HEK293 (cell line): ENCODE results near the gene WASF2.

Experiments
- CTCF ChIA-PET: fragments of 350-600 bp; formaldehyde crosslinking; extraction: SDS; loops from one replicate; lab custom pipeline; 2021; ENCODE audit warnings: antibody characterized with exemption; lab: Yijun Ruan, JAX
- POLR2A ChIA-PET: fragments of 300-600 bp; formaldehyde crosslinking; extraction: SDS; loops from one replicate; lab custom pipeline; 2020; ENCODE audit warnings: antibody characterized with exemption, inconsistent platforms; lab: Yijun Ruan, JAX
- H3K27ac ChIP-seq: fragments of 200-500 bp; sonication (Bioruptor generic); 2 replicates; pipeline ENCODE4 v1.5.1; 2014; ENCODE audit warnings: low read depth, low read length, control low read depth, inconsistent platforms; ENCODE audit errors: extremely low read depth
- H3K36me3 ChIP-seq, 2 experiments: fragments of 200-500 bp in 1 of 2; sonication (Bioruptor generic) in 1 of 2; 1 replicate in 1 of 2; 2 replicates in 1 of 2; pipeline ENCODE4 v1.5.1; 2014 to 2017; ENCODE audit warnings: inconsistent platforms in 2 of 2, low read length in 2 of 2; ENCODE audit not compliant: control insufficient read depth in 2 of 2, insufficient read depth in 1 of 2
- H3K4me1 ChIP-seq: fragments of 200-500 bp; sonication (Bioruptor generic); 2 replicates; pipeline ENCODE4 v1.5.1; 2014; ENCODE audit warnings: mild to moderate bottlenecking, low read length, inconsistent platforms; ENCODE audit not compliant: control insufficient read depth, insufficient read depth
- H3K4me3 ChIP-seq: 2 replicates; pipeline ENCODE4 v1.5.1; 2011; ENCODE audit warnings: low read depth, mild to moderate bottlenecking, control low read depth, low read length, moderate library complexity
- H3K9me3 ChIP-seq: fragments of 200-500 bp; sonication (Bioruptor generic); 2 replicates; pipeline ENCODE4 v1.5.1; 2014; ENCODE audit warnings: low read depth, low read length, inconsistent platforms; ENCODE audit not compliant: control insufficient read depth, insufficient read depth
- EGR2 ChIP-seq: fragments of 450-650 bp; formaldehyde crosslinking; IDR thresholded peaks from 2 replicates; pipeline ENCODE4 v1.5.1; 2016; ENCODE audit warnings: low read depth, missing biosample characterization, missing genetic modification characterization
- GLIS1 ChIP-seq: fragments of 450-650 bp; formaldehyde crosslinking; IDR thresholded peaks from 2 replicates; pipeline ENCODE4 v1.5.1; 2016; ENCODE audit warnings: missing biosample characterization, missing genetic modification characterization
- KLF1 ChIP-seq: fragments of 450-650 bp; formaldehyde crosslinking; IDR thresholded peaks from 2 replicates; pipeline ENCODE4 v1.5.1; 2016; ENCODE audit warnings: missing biosample characterization, missing genetic modification characterization
- SP7 ChIP-seq: fragments of 450-650 bp; formaldehyde crosslinking; IDR thresholded peaks from 2 replicates; pipeline ENCODE4 v1.5.1; 2016; ENCODE audit warnings: missing biosample characterization, missing genetic modification characterization
- WT1 ChIP-seq: fragments of 450-650 bp; formaldehyde crosslinking; IDR thresholded peaks from 2 replicates; pipeline ENCODE4 v1.5.1; 2016; ENCODE audit warnings: missing biosample characterization, missing genetic modification characterization
- ZBTB48 ChIP-seq: fragments of 450-650 bp; formaldehyde crosslinking; IDR thresholded peaks from 2 replicates; pipeline ENCODE4 v1.5.1; 2016; ENCODE audit warnings: missing biosample characterization, missing genetic modification characterization
- ZNF114 ChIP-seq: fragments of 450-650 bp; formaldehyde crosslinking; IDR thresholded peaks from 2 replicates; pipeline ENCODE4 v1.5.0; 2017; ENCODE audit warnings: missing biosample characterization, missing genetic modification characterization
- ZNF169 ChIP-seq: fragments of 450-650 bp; formaldehyde crosslinking; IDR thresholded peaks from 2 replicates; pipeline ENCODE4 v1.5.1; 2016; ENCODE audit warnings: missing biosample characterization, missing genetic modification characterization
- ZNF211 ChIP-seq: fragments of 450-650 bp; formaldehyde crosslinking; IDR thresholded peaks from 2 replicates; pipeline ENCODE4 v1.5.1; 2016; ENCODE audit warnings: low read depth, missing biosample characterization, missing genetic modification characterization
- ZNF223 ChIP-seq: fragments of 450-650 bp; formaldehyde crosslinking; IDR thresholded peaks from 2 replicates; pipeline ENCODE4 v1.5.1; 2016; ENCODE audit warnings: missing biosample characterization, missing genetic modification characterization
- ZNF701 ChIP-seq: fragments of 450-650 bp; formaldehyde crosslinking; IDR thresholded peaks from 2 replicates; pipeline ENCODE4 v1.5.1; 2016; ENCODE audit warnings: missing biosample characterization, missing genetic modification characterization
- ZNF747 ChIP-seq: fragments of 450-650 bp; formaldehyde crosslinking; IDR thresholded peaks from 2 replicates; pipeline ENCODE4 v1.5.1; 2016; ENCODE audit warnings: missing biosample characterization, missing genetic modification characterization
- ZNF785 ChIP-seq: fragments of 450-650 bp; formaldehyde crosslinking; IDR thresholded peaks from 2 replicates; pipeline ENCODE4 v1.5.1; 2016; ENCODE audit warnings: missing biosample characterization, missing genetic modification characterization
- ZNF837 ChIP-seq: fragments of 450-650 bp; formaldehyde crosslinking; IDR thresholded peaks from 2 replicates; pipeline ENCODE4 v1.5.1; 2016; ENCODE audit warnings: missing biosample characterization, missing genetic modification characterization
- ZXDB ChIP-seq: fragments of 450-650 bp; formaldehyde crosslinking; IDR thresholded peaks from 2 replicates; pipeline ENCODE4 v1.5.1; 2016; ENCODE audit warnings: missing biosample characterization, missing genetic modification characterization
- TF ChIP-seq, protein P1 (sequence below): fragments of 450-650 bp; formaldehyde crosslinking; IDR thresholded peaks from 2 replicates; pipeline ENCODE4 v1.5.1; 2016; ENCODE audit warnings: missing biosample characterization, missing genetic modification characterization, borderline replicate concordance
- TF ChIP-seq, protein P2 (sequence below): fragments of 450-650 bp; formaldehyde crosslinking; IDR thresholded peaks from 2 replicates; pipeline ENCODE4 v1.5.1; 2016; ENCODE audit warnings: missing biosample characterization, missing genetic modification characterization, borderline replicate concordance
- TF ChIP-seq, protein P3 (sequence below): fragments of 450-650 bp; IDR thresholded peaks from 2 replicates; pipeline ENCODE4 v1.5.1; 2018; ENCODE audit warnings: missing biosample characterization, mild to moderate bottlenecking, missing genetic modification characterization
- TF ChIP-seq, protein P4 (sequence below): fragments of 450-650 bp; formaldehyde crosslinking; IDR thresholded peaks from 2 replicates; pipeline ENCODE4 v1.5.1; 2016; ENCODE audit warnings: missing biosample characterization, missing genetic modification characterization
- TF ChIP-seq, protein P5 (sequence below): fragments of 450-650 bp; formaldehyde crosslinking; IDR thresholded peaks from 2 replicates; pipeline ENCODE4 v1.5.1; 2017; ENCODE audit warnings: missing biosample characterization, mild to moderate bottlenecking, missing genetic modification characterization, moderate library complexity
- TF ChIP-seq, protein P6 (sequence below): fragments of 450-650 bp; formaldehyde crosslinking; IDR thresholded peaks from 2 replicates; pipeline ENCODE4 v1.5.1; 2017; ENCODE audit warnings: missing biosample characterization, missing genetic modification characterization

The WASF2 gene

DNA sequence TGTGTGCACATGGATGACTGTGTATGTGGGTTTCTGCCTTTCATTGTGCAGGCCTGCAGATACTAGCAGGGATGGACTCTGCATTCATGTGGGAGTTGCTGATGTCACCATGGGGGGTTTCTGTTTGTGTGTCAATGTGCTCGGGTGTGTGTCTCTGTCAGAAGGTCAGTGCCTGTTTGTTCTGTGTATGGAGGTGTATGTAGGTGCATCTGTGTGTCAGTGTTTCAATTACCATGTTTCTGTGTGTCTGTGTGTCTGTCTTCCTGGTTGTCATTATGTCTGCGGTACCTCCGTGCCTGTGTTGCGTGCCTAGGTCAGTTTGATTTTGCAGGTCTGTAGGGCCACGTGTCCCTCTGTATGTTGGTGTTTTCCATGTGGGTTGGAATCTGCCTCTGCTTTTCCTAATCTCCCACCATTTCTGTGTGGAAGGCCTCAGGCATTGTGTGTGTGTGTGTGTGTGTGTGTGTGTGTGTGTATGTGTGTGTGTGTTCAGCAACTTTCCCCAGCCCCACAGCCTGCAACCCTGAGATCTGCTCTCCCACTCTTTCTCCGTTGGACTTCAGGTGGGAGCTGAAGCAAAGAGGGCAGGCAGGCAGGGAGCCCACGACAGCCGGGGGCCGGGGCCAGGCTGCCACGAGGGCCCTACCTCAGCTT lies 36.7 kb upstream of the WASF2 start (continued):
- TF ChIP-seq, protein P1, sequence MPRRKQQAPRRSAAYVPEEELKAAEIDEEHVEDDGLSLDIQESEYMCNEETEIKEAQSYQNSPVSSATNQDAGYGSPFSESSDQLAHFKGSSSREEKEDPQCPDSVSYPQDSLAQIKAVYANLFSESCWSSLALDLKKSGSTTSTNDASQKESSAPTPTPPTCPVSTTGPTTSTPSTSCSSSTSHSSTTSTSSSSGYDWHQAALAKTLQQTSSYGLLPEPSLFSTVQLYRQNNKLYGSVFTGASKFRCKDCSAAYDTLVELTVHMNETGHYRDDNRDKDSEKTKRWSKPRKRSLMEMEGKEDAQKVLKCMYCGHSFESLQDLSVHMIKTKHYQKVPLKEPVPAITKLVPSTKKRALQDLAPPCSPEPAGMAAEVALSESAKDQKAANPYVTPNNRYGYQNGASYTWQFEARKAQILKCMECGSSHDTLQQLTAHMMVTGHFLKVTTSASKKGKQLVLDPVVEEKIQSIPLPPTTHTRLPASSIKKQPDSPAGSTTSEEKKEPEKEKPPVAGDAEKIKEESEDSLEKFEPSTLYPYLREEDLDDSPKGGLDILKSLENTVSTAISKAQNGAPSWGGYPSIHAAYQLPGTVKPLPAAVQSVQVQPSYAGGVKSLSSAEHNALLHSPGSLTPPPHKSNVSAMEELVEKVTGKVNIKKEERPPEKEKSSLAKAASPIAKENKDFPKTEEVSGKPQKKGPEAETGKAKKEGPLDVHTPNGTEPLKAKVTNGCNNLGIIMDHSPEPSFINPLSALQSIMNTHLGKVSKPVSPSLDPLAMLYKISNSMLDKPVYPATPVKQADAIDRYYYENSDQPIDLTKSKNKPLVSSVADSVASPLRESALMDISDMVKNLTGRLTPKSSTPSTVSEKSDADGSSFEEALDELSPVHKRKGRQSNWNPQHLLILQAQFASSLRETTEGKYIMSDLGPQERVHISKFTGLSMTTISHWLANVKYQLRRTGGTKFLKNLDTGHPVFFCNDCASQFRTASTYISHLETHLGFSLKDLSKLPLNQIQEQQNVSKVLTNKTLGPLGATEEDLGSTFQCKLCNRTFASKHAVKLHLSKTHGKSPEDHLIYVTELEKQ: peak; percentile 13
- TF ChIP-seq ZNF785 (tag by site-specific recombination): no peak
- TF ChIP-seq, protein P2, sequence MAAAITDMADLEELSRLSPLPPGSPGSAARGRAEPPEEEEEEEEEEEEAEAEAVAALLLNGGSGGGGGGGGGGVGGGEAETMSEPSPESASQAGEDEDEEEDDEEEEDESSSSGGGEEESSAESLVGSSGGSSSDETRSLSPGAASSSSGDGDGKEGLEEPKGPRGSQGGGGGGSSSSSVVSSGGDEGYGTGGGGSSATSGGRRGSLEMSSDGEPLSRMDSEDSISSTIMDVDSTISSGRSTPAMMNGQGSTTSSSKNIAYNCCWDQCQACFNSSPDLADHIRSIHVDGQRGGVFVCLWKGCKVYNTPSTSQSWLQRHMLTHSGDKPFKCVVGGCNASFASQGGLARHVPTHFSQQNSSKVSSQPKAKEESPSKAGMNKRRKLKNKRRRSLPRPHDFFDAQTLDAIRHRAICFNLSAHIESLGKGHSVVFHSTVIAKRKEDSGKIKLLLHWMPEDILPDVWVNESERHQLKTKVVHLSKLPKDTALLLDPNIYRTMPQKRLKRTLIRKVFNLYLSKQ (tag by site-specific recombination): no peak
- no peak for TF ChIP-seq ZNF837 (tag by site-specific recombination)
- TF ChIP-seq, protein P3, sequence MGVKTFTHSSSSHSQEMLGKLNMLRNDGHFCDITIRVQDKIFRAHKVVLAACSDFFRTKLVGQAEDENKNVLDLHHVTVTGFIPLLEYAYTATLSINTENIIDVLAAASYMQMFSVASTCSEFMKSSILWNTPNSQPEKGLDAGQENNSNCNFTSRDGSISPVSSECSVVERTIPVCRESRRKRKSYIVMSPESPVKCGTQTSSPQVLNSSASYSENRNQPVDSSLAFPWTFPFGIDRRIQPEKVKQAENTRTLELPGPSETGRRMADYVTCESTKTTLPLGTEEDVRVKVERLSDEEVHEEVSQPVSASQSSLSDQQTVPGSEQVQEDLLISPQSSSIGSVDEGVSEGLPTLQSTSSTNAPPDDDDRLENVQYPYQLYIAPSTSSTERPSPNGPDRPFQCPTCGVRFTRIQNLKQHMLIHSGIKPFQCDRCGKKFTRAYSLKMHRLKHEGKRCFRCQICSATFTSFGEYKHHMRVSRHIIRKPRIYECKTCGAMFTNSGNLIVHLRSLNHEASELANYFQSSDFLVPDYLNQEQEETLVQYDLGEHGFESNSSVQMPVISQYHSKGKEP (tag by site-specific recombination): no peak
- TF ChIP-seq ZBTB48 (tag by site-specific recombination): peak; percentile 32; the same call in 1 of the 2 replicates
- no peak for TF ChIP-seq KLF1 (tag by site-specific recombination)
- no peak for TF ChIP-seq ZNF211
- no peak for TF ChIP-seq ZNF701
- TF ChIP-seq, protein P4, sequence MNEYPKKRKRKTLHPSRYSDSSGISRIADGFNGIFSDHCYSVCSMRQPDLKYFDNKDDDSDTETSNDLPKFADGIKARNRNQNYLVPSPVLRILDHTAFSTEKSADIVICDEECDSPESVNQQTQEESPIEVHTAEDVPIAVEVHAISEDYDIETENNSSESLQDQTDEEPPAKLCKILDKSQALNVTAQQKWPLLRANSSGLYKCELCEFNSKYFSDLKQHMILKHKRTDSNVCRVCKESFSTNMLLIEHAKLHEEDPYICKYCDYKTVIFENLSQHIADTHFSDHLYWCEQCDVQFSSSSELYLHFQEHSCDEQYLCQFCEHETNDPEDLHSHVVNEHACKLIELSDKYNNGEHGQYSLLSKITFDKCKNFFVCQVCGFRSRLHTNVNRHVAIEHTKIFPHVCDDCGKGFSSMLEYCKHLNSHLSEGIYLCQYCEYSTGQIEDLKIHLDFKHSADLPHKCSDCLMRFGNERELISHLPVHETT (tag by site-specific recombination): no peak
- TF ChIP-seq ZNF223 (tag by site-specific recombination): no peak
- peak; percentile 56; the same call in 1 of the 2 replicates for TF ChIP-seq SP7 (tag by site-specific recombination)

DNA sequence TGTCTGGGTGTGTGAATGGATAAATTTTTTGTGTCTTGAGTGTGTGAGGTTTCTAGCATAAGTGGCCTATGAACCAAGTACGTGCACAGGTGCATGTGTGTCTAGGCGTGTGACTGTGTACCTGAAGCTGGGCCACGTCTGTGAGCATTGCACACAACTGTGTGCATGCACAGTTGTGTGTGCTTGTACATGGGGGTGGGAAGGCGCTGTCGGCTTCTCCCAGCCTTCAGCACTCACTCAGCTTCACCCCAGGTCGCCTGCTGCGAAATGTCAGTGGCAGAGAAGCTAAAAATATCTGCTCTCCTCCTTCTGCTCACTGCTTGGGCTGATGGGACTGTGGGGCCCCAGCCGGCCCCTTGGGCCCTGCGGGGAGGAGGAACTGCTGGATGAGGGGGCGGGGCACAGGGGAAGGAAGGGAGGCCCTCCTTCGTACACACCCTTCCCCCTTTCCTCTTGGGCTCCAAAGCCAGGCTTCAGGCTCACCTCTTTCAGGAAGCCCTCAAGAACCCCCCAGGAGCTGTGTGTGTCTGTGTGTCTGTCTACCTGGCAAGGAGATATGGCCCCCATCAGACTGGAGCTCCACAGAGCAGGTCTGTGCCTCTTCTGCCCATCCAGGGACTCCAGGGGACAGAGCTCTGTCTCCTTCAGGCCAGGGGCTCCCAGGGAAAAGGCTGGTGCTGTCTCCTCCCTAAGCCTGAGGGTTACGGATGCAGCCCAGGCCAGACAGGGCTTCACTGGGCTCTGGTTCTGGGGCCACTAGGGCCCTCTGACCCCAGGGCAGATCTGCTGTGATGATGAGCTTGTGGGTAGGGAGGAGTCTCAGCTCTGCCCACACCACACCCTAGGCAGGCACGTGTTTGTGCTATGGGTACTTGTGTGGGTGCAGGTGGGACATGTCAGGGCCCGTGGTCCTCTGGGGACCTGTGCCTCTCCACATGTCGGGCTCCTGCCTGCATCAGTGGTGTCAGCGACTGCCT lies 35.6 kb upstream of the WASF2 start:
- H3K27ac ChIP-seq: peak overlapping the region; percentile 2; the same call in 1 of the 2 replicates
- H3K9me3 ChIP-seq: no peaks in the 10 kb centered on the region
- ChIA-PET POLR2A (interaction anchor here (0.5 to 1.5 kb wide), 7 partner anchors 35 to 305 kb away, joined by 3 to 4 read pairs (median 3); partner anchors contain the start of genes MAP3K6, PPP1R8 and WASF2), CTCF (interaction anchor here (0.6 to 2.3 kb wide), 4 partner anchors 31 to 144 kb away, joined by 3 to 13 read pairs (median 4); no protein-coding TSS in a partner anchor)
- H3K4me3 ChIP-seq: no peak overlapping the region
- H3K36me3 ChIP-seq: no peaks in the 10 kb centered on the region
- H3K4me1 ChIP-seq: peaks cover 11% of the 10 kb centered on the region
- TF ChIP-seq WT1 (tag by site-specific recombination): peak; percentile 76
- TF ChIP-seq, protein P5, sequence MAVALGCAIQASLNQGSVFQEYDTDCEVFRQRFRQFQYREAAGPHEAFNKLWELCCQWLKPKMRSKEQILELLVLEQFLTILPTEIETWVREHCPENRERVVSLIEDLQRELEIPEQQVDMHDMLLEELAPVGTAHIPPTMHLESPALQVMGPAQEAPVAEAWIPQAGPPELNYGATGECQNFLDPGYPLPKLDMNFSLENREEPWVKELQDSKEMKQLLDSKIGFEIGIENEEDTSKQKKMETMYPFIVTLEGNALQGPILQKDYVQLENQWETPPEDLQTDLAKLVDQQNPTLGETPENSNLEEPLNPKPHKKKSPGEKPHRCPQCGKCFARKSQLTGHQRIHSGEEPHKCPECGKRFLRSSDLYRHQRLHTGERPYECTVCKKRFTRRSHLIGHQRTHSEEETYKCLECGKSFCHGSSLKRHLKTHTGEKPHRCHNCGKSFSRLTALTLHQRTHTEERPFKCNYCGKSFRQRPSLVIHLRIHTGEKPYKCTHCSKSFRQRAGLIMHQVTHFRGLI: no peak
- no peak for TF ChIP-seq ZNF169 (tag by site-specific recombination)
- peak; percentile 77 for TF ChIP-seq EGR2
- TF ChIP-seq, protein P6, sequence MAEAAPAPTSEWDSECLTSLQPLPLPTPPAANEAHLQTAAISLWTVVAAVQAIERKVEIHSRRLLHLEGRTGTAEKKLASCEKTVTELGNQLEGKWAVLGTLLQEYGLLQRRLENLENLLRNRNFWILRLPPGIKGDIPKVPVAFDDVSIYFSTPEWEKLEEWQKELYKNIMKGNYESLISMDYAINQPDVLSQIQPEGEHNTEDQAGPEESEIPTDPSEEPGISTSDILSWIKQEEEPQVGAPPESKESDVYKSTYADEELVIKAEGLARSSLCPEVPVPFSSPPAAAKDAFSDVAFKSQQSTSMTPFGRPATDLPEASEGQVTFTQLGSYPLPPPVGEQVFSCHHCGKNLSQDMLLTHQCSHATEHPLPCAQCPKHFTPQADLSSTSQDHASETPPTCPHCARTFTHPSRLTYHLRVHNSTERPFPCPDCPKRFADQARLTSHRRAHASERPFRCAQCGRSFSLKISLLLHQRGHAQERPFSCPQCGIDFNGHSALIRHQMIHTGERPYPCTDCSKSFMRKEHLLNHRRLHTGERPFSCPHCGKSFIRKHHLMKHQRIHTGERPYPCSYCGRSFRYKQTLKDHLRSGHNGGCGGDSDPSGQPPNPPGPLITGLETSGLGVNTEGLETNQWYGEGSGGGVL (tag by site-specific recombination): peak; percentile 37; the same call in 1 of the 2 replicates
- no peak for TF ChIP-seq ZNF747 (tag by site-specific recombination)
- TF ChIP-seq ZXDB (tag by site-specific recombination): peak; percentile 55; the same call in 1 of the 2 replicates
- TF ChIP-seq ZNF114: no peak
- 0 out of 2 replicates have a peak, but pooled peaks have one; percentile 34 for TF ChIP-seq SP7 (tag by site-specific recombination)
- peak; percentile 54 for TF ChIP-seq GLIS1
